Retinal pigment epithelial cell (primary cell): Measurements from ENCODE around the gene KDM3B.

Experiments used
- DNase-seq: peaks from one replicate; pipeline ENCODE4 v3.0.0-alpha.2; 2010; ENCODE audit warnings: low read depth
- H3K4me3 ChIP-seq: 2 replicates; pipeline ENCODE4 v1.5.1; 2011; ENCODE audit warnings: mild to moderate bottlenecking, low read length, control low read depth, moderate library complexity
- CTCF ChIP-seq: conservative IDR thresholded peaks from 2 replicates; pipeline ENCODE4 v1.5.1; 2011; ENCODE audit warnings: low read depth, low read length, control low read depth, inconsistent platforms

The KDM3B gene

GRCh38 chr5:138438003-138438723, 85.7 kb downstream of the KDM3B start:
- peak overlapping the region; percentile 61 for H3K4me3 ChIP-seq
- no peak for TF ChIP-seq CTCF
- no peak for DNase-seq

- H3K4me3 ChIP-seq = peak within 1 kb of the TSS; percentile 76
- no peak for TF ChIP-seq CTCF
- no peak for DNase-seq
Observed at GRCh38 chr5:138438724-138439476, 86.4 kb downstream of the KDM3B start, which contains the start of gene REEP2. Gene REEP2, plus strand, starts transcription at chr5:138439057. Its CDS starts 152 bp downstream, at chr5:138439209.

GRCh38 chr5:138439477-138440158, 87.1 kb downstream of the KDM3B start:
- DNase-seq = no peak

GRCh38 chr5:138440159-138441073, 87.9 kb downstream of the KDM3B start:
- peak overlapping the region; percentile 76 for H3K4me3 ChIP-seq
- DNase-seq = no peak
- TF ChIP-seq CTCF = no peak

More at GRCh38 chr5:138439477-138440158, 87.1 kb downstream of the KDM3B start:
- peak overlapping the region; percentile 76 for H3K4me3 ChIP-seq
- TF ChIP-seq CTCF = no peak

- no peak for DNase-seq
- no peak for TF ChIP-seq CTCF
- no peak overlapping the region for H3K4me3 ChIP-seq
Observed at GRCh38 chr5:138441221-138441620, 88.7 kb downstream of the KDM3B start.

DNA sequence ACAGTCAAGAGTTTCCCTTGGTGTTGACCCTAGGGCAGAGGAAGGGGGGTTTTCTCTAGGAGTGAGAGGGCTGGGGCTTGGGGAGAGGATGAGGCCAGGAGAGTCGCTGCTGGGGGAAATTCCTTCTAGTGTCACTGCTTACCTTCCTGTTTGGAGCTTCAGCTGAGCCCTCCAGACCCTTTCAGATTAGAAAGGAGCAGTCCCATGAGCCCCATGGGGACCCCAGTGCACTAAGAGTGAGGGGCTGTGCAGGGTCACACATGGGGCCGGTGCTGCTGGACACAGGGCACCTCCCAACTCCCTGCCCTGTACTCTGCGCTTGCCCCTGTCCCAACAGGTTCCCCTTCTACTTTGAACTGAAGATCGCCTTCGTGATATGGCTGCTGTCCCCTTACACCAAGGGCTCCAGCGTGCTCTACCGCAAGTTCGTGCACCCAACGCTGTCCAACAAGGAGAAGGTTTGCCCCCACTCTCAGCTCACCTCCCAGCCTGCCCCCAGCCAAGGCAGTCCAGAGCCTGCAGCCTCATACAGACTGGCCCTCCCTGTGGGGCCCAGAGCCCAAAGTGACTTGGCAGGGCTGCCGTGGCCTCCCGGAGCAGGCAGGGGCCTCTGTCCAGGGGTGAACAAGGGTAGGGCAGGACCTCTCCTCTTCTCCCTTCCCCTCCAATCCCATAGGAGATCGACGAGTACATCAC, 91.7 kb downstream of the KDM3B start:
- H3K4me3 ChIP-seq = no peak overlapping the region
- TF ChIP-seq CTCF = no peak
- no peak for DNase-seq
